ENCODE results near the gene GUCD1. TPM values are rescaled to one million over a fixed set of nuclear protein-coding genes. Genes with fewer than 3 reads are reported as not detected.

GUCD1 gene
- total RNA-seq, 3 donors from 2014 or later (not counting 1 experiment from before 2014, with no cell fraction given), result 76.9 to 102 (median 94.9) TPM

GRCh38 chr22:24504956-24505736, 49.8 kb downstream of the GUCD1 start:
- H3K4me1 ChIP-seq (ENCODE audit: control insufficient read depth, insufficient read depth, low read length), result peaks cover 15% of the 10 kb centered on the region
- no peak overlapping the region for H3K4me3 Mint-ChIP-seq
- TF ChIP-seq, protein P1, sequence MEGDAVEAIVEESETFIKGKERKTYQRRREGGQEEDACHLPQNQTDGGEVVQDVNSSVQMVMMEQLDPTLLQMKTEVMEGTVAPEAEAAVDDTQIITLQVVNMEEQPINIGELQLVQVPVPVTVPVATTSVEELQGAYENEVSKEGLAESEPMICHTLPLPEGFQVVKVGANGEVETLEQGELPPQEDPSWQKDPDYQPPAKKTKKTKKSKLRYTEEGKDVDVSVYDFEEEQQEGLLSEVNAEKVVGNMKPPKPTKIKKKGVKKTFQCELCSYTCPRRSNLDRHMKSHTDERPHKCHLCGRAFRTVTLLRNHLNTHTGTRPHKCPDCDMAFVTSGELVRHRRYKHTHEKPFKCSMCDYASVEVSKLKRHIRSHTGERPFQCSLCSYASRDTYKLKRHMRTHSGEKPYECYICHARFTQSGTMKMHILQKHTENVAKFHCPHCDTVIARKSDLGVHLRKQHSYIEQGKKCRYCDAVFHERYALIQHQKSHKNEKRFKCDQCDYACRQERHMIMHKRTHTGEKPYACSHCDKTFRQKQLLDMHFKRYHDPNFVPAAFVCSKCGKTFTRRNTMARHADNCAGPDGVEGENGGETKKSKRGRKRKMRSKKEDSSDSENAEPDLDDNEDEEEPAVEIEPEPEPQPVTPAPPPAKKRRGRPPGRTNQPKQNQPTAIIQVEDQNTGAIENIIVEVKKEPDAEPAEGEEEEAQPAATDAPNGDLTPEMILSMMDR (IDR thresholded peaks at IDR 0.05), result no peak
- no peaks in the 10 kb centered on the region for H3K27me3 ChIP-seq (ENCODE audit: control insufficient read depth, insufficient read depth, low read length)
- peaks cover 0 to 3% of the 10 kb centered on the region in 2 donors for H3K27me3 Mint-ChIP-seq (ENCODE audit: low read depth in 2 of 2)
- H3K9me3 Mint-ChIP-seq, result no peaks in the 10 kb centered on the region
- intact Hi-C loops (cut with micrococcal nuclease), result no loop called here
- no peaks in the 10 kb centered on the region for H3K36me3 ChIP-seq (ENCODE audit: control insufficient read depth, insufficient read depth, low read length)
- H3K27ac ChIP-seq (ENCODE audit: low read length), result no peak overlapping the region
- H3K4me3 ChIP-seq (ENCODE audit: low read length), result no peak overlapping the region
- DNase-seq (no peak), ATAC-seq (no peak)
- peaks cover 11% of the 10 kb centered on the region in 2 donors for H3K4me1 Mint-ChIP-seq
- H3K27ac Mint-ChIP-seq, result peak overlapping the region in 1 of 2 donors; percentile 24
- H3K36me3 Mint-ChIP-seq, result no peaks in the 10 kb centered on the region
- no peaks in the 10 kb centered on the region for H3K9me3 ChIP-seq (ENCODE audit: control insufficient read depth, insufficient read depth, low read length)
- 94% methylated on average over 2 of the region's 3 CpGs for WGBS (ENCODE audit: insufficient coverage)

DNA sequence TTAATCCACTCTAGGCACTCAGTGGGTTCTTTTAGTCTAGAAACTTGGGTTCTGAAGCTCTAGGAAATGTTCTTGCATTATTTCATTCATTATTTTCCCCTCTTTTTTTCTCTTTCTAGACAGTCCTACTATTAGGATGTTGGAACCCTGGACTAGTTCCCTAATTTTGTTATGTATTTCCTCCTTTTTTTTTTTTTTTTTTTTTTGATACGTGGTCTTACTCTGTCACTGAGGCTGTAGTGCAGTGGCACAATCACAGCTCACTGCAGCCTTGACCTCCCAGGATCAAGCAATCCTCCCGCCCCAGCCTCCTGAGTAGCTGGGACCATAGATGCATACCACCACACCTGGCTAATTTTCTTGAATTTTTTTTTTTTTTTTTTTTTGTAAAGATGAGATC, 50.4 kb downstream of the GUCD1 start:
- H3K4me1 ChIP-seq (ENCODE audit: control insufficient read depth, insufficient read depth, low read length), result peaks cover 15% of the 10 kb centered on the region
- peak overlapping the region in 1 of 2 donors; percentile 24 for H3K27ac Mint-ChIP-seq

DNA sequence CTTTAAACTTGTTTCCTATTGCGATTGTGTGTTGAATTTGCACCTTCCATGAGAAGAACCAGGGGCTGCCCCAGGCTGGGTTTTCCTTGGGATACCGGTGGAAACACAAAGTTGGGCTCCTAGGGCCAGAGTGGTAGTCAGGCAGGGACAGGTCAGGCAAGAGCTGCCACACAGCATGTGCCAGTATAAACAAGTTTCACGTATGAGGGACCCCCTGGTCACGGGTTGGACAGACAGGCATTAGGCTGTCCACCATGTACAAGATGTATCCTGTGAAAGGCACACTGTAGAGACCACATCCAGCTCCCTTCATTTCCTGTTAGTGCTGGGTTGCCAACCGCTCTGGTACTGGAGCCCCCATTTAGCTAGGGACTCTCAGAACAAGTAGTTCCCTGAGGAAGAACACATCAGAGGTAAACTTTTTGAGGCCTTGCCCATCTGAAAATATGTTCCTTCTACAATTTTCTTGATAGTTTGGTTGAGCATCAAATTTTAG, 51.0 kb downstream of the GUCD1 start:
- peaks cover 15% of the 10 kb centered on the region for H3K4me1 ChIP-seq (ENCODE audit: control insufficient read depth, insufficient read depth, low read length)
- H3K36me3 ChIP-seq (ENCODE audit: control insufficient read depth, insufficient read depth, low read length), result no peaks in the 10 kb centered on the region
- no peak overlapping the region for H3K27ac ChIP-seq (ENCODE audit: low read length)
- no peaks in the 10 kb centered on the region for H3K9me3 ChIP-seq (ENCODE audit: control insufficient read depth, insufficient read depth, low read length)
- no peak overlapping the region for H3K4me3 ChIP-seq (ENCODE audit: low read length)
- peak overlapping the region in 1 of 2 donors; percentile 3 for H3K27ac Mint-ChIP-seq
- H3K4me1 Mint-ChIP-seq, result peaks cover 8 to 11% of the 10 kb centered on the region in 2 donors
- no peaks in the 10 kb centered on the region for H3K27me3 ChIP-seq (ENCODE audit: control insufficient read depth, insufficient read depth, low read length)
- WGBS (ENCODE audit: insufficient coverage), result 68% methylated on average over 5 of the region's 5 CpGs
- TF ChIP-seq, protein P1 (IDR thresholded peaks at IDR 0.05), result no peak
- intact Hi-C loops (cut with micrococcal nuclease), result loop anchor here (2.0 kb wide), 1 partner anchor 81 kb away; no protein-coding TSS in a partner anchor
- no peaks in the 10 kb centered on the region for H3K36me3 Mint-ChIP-seq
- H3K27me3 Mint-ChIP-seq (ENCODE audit: low read depth in 2 of 2), result peaks cover 0 to 3% of the 10 kb centered on the region in 2 donors
- DNase-seq, result no peak
- no peak for ATAC-seq
- H3K4me3 Mint-ChIP-seq, result no peak overlapping the region
- H3K9me3 Mint-ChIP-seq, result no peaks in the 10 kb centered on the region

More for the DNA sequence above, 50.4 kb downstream of the GUCD1 start:
- DNase-seq (no peak), ATAC-seq (no peak)
- no peak overlapping the region for H3K4me3 Mint-ChIP-seq
- Histone ChIP-seq H3K36me3 (ENCODE audit: control insufficient read depth, insufficient read depth, low read length) (no peaks in the 10 kb centered on the region), H3K27ac (ENCODE audit: low read length) (no peak overlapping the region), H3K27me3 (ENCODE audit: control insufficient read depth, insufficient read depth, low read length) (no peaks in the 10 kb centered on the region), H3K9me3 (ENCODE audit: control insufficient read depth, insufficient read depth, low read length) (no peaks in the 10 kb centered on the region), H3K4me3 (ENCODE audit: low read length) (no peak overlapping the region)
- intact Hi-C loops (cut with micrococcal nuclease), result no loop called here
- WGBS (ENCODE audit: insufficient coverage), result 100% methylated on average over 1 of the region's 2 CpGs
- H3K9me3 Mint-ChIP-seq, result no peaks in the 10 kb centered on the region
- peaks cover 8 to 11% of the 10 kb centered on the region in 2 donors for H3K4me1 Mint-ChIP-seq
- peaks cover 0 to 3% of the 10 kb centered on the region in 2 donors for H3K27me3 Mint-ChIP-seq (ENCODE audit: low read depth in 2 of 2)
- TF ChIP-seq, protein P1 (IDR thresholded peaks at IDR 0.05), result no peak
- H3K36me3 Mint-ChIP-seq, result no peaks in the 10 kb centered on the region

Data from natural killer cell (primary cell).